ENCODE results near the gene BCAP29.

DNA sequence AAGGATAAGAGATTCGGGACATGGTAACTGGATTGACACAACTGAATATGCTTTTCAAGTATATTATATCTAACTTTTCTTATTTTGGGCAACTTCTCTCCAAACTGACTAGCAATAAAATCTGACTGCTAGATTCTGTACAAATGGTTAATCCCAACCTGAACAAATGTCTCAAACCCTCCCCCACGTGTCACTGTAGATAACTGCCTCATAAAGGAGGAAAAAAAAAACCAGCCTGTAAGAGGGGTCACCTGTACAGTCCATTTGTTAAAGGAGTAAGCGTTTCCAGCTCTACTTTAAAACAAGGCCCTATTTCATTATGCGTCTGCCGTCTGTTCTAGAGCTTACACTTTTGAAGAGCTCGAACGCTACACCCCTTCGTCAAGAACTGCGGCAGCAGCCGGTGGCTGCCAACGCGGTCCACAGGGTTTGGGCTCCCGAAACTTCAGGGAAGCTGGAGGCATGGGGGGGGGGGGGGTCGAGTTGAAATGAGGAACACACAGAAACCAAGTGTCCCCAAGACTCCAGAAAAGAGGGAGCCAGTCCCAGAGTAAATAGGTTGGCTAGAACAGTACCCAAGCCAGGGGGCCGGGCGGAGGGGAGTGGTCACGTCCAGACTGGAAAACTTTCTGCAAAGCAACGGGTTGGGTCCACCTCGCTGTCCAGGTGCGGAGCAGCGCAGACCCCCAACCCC lies 16.8 kb upstream of the BCAP29 start:
- no peak for TF ChIP-seq POLR2AphosphoS5 (IDR thresholded peaks at IDR 0.05)
- TF ChIP-seq POLR2A (IDR thresholded peaks at IDR 0.05), result no peak
- TF ChIP-seq, protein P1, sequence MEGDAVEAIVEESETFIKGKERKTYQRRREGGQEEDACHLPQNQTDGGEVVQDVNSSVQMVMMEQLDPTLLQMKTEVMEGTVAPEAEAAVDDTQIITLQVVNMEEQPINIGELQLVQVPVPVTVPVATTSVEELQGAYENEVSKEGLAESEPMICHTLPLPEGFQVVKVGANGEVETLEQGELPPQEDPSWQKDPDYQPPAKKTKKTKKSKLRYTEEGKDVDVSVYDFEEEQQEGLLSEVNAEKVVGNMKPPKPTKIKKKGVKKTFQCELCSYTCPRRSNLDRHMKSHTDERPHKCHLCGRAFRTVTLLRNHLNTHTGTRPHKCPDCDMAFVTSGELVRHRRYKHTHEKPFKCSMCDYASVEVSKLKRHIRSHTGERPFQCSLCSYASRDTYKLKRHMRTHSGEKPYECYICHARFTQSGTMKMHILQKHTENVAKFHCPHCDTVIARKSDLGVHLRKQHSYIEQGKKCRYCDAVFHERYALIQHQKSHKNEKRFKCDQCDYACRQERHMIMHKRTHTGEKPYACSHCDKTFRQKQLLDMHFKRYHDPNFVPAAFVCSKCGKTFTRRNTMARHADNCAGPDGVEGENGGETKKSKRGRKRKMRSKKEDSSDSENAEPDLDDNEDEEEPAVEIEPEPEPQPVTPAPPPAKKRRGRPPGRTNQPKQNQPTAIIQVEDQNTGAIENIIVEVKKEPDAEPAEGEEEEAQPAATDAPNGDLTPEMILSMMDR (IDR thresholded peaks at IDR 0.05), result no peak
- no peak for TF ChIP-seq EP300 (IDR thresholded peaks at IDR 0.05)

All from suprapubic skin (tissue), 4 donors.